ENCODE data around the gene VWCE. TPM values are rescaled to one million over a fixed set of nuclear protein-coding genes. Genes with fewer than 3 reads are reported as not detected.

Gene VWCE
- polyA plus RNA-seq, 12 donors, result 3.5 to 9.0 (median 5.2) TPM; not detected in 2

GRCh38 chr11:61287338-61287977 is 7.7 kb downstream of the VWCE start:
- no peak for DNase-seq

- DNase-seq, result no peak
These were observed 11.5 kb downstream of the VWCE start for GRCh38 chr11:61283613-61284012.

- DNase-seq, result no peak
These were observed 13.4 kb downstream of the VWCE start for GRCh38 chr11:61281581-61282250.

- no peak for DNase-seq
These were observed 14.1 kb downstream of the VWCE start for GRCh38 chr11:61280883-61281580.

GRCh38 chr11:61279934-61280659 is 15.0 kb downstream of the VWCE start:
- no peak for DNase-seq

GRCh38 chr11:61278001-61278470 is 17.1 kb downstream of the VWCE start:
- no peak for DNase-seq

GRCh38 chr11:61277186-61278000 is 17.7 kb downstream of the VWCE start:
- DNase-seq, result no peak

GRCh38 chr11:61275191-61275590 is 19.9 kb downstream of the VWCE start:
- no peak for DNase-seq

GRCh38 chr11:61274084-61274483 is 21.0 kb downstream of the VWCE start:
- no peak for DNase-seq

GRCh38 chr11:61273178-61274078 is 21.7 kb downstream of the VWCE start:
- DNase-seq, result no peak

GRCh38 chr11:61272731-61273130 is 22.4 kb downstream of the VWCE start:
- no peak for DNase-seq

- no peak for DNase-seq
These were observed 24.6 kb downstream of the VWCE start for GRCh38 chr11:61270354-61271076.

- DNase-seq, result no peak
These were observed 26.4 kb downstream of the VWCE start for GRCh38 chr11:61268588-61269250.

GRCh38 chr11:61267437-61267841 is 27.7 kb downstream of the VWCE start:
- DNase-seq, result no peak

GRCh38 chr11:61266602-61267001 is 28.5 kb downstream of the VWCE start:
- no peak for DNase-seq

- no peak for DNase-seq
These were observed 29.8 kb downstream of the VWCE start for GRCh38 chr11:61265357-61265756.

- DNase-seq, result no peak
These were observed 30.3 kb downstream of the VWCE start for GRCh38 chr11:61264795-61265194.

- no peak for DNase-seq
These were observed 30.7 kb downstream of the VWCE start for GRCh38 chr11:61264371-61264770.

- no peak for DNase-seq
These were observed 35.8 kb downstream of the VWCE start for GRCh38 chr11:61259363-61259762.
